Muscle layer of colon (tissue), 2 donors: ENCODE results near the gene SPATA45.
A peak's percentile ranks its signal among the peaks of the same experiment; 100 is the strongest.
"Not testable (repeated sequence)": the region's sequence is repeated elsewhere in the genome, so short reads cannot be mapped to it uniquely, and the experiment has no call there.

Source experiments
- H3K27ac ChIP-seq: one replicate; pipeline ENCODE4 v1.7.0; 2013; ENCODE audit warnings: low read depth, mild to moderate bottlenecking, low read length, moderate library complexity
- H3K27me3 ChIP-seq, 2 donors: one replicate each; pipeline ENCODE4 v1.7.0; 2013; ENCODE audit warnings: low read length in 2 of 2, mild to moderate bottlenecking in 2 of 2; ENCODE audit not compliant: insufficient read depth in 2 of 2, control insufficient read depth in 1 of 2
- H3K36me3 ChIP-seq: one replicate; pipeline ENCODE4 v1.7.0; 2013; ENCODE audit warnings: mild to moderate bottlenecking, low read length; ENCODE audit not compliant: insufficient read depth
- H3K4me1 ChIP-seq: one replicate; pipeline ENCODE4 v1.7.0; 2013; ENCODE audit warnings: mild to moderate bottlenecking, low read length; ENCODE audit not compliant: insufficient read depth
- H3K4me3 ChIP-seq, 2 donors: one replicate each; pipeline ENCODE4 v1.7.0; 2013; ENCODE audit warnings: low read length in 2 of 2, low read depth in 1 of 2, mild to moderate bottlenecking in 1 of 2, moderate library complexity in 1 of 2
- H3K9ac ChIP-seq: one replicate; pipeline ENCODE4 v1.7.0; 2013; ENCODE audit warnings: low read length
- H3K9me3 ChIP-seq: one replicate; pipeline ENCODE4 v1.7.0; 2013; ENCODE audit warnings: mild to moderate bottlenecking, low read length
- donor health status: abdominal sarcoma.
- donor health status: Adenocarcinoma of cecum.

Gene SPATA45

DNA sequence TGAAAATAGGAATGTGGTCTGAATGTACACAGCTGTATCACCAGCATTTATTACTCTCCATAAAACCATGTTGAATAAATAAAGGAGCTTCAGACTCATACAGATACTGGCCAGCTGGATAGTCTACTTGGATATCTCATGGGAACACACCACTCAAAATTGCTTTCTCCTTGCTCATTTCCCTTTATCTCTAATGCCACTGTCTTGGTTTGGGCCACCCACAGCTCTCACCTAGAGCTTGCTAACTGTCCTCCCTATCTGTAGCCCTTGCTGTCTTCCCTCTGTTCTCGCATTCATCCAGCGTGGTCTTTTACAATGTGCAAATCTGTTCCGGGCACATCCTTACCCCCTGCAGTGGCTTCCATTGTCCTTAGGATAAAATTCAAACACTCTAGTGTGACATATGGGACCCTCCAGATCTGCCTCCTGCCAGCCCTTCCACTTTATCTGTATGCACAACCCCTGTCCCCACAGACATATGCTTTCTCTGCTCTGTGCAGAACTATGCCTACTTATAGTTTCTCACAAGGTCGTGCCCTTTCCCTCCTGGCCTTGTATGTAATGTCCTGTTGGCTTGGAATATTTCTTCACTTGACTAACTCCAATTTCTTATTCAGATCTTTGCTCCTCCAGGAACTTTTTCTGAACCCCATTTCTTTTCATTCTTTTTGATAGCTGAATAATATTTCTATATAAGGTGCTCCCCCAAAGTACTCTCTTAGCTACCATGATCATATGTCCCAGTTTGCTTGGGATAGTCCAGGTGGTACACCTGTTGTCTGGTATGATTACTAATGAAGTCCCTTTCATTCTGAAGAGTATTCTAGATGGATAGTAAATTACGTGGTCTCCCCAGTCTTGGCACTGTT is 13.5 kb upstream of the SPATA45 start:
- no peak overlapping the region for H3K4me3 ChIP-seq
- no peaks in the 10 kb centered on the region for H3K27me3 ChIP-seq
- no peaks in the 10 kb centered on the region for H3K9me3 ChIP-seq
- no peak overlapping the region for H3K9ac ChIP-seq
- peaks cover 19% of the 10 kb centered on the region for H3K4me1 ChIP-seq
- no peak overlapping the region for H3K27ac ChIP-seq
- peaks cover 8% of the 10 kb centered on the region for H3K36me3 ChIP-seq

DNA sequence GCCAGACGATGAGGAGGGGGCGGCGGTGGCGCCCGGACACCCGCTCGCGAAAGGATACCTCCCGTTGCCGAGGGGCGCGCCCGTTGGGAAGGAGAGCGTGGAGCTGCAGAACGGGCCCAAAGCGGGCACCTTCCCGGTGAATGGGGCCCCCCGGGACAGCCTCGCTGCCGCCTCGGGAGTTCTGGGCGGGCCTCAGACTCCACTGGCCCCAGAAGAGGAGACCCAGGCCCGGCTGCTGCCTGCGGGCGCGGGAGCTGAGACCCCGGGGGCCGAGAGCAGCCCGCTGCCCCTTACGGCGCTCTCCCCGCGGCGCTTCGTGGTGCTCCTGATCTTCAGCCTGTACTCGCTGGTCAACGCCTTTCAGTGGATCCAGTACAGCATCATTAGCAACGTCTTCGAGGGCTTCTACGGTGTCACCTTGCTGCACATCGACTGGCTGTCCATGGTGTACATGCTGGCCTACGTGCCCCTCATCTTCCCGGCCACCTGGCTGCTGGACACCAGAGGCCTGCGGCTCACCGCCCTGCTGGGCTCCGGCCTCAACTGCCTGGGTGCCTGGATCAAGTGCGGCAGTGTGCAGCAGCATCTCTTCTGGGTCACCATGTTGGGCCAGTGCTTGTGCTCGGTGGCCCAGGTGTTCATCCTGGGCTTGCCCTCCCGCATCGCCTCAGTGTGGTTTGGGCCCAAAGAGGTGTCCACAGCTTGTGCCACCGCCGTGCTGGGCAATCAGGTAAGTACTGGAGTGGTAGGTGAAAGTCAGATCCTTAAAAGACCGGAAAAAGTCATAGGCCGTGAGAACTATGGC is 11.2 kb upstream of the SPATA45 start:
- peak overlapping the region; percentile 84 to 100 for H3K4me3 ChIP-seq
- H3K36me3 ChIP-seq: peaks cover under 1% of the 10 kb centered on the region
- H3K9me3 ChIP-seq: no peaks in the 10 kb centered on the region
- H3K4me1 ChIP-seq: peaks cover 19% of the 10 kb centered on the region
- H3K9ac ChIP-seq: peak overlapping the region; percentile 65
- no peaks in the 10 kb centered on the region for H3K27me3 ChIP-seq
- H3K27ac ChIP-seq: peak overlapping the region; percentile 96

DNA sequence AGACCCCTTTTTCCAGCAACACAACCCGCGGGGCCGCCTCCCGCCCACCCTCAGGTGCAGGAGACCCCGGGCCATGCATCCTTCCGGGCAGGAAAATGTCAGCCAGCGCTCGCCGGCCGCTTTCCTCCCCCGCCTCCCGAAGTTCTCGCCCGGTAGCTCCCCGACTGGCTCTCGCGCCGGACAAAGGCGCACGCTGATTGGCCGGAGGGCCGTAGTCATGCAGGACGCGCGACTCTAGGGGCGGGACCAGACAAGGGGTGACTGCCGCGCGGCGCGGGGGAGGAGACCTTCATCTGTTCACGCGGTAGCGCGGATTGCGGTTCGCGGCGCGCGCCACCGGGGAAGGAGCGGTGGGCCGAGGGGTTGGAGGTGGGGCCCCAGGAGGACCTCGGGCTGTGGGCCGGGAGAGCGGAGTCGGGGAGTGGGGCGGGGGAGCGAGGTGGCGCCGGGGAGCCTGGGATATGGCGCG is 10.6 kb upstream of the SPATA45 start, which contains the start of gene FLVCR1:
TSS of gene FLVCR1 (plus strand) at position 284 of the 469 bp plus-strand sequence. CDS start at position 462, 178 bp downstream.
- no peaks in the 10 kb centered on the region for H3K36me3 ChIP-seq
- H3K4me3 ChIP-seq: peak within 1 kb of the TSS; percentile 84 to 100
- no peaks in the 10 kb centered on the region for H3K9me3 ChIP-seq
- H3K9ac ChIP-seq: peak within 1 kb of the TSS; percentile 68
- peak within 1 kb of the TSS; percentile 96 for H3K27ac ChIP-seq
- H3K27me3 ChIP-seq: no peaks in the 10 kb centered on the region
- H3K4me1 ChIP-seq: peaks cover 19% of the 10 kb centered on the region

DNA sequence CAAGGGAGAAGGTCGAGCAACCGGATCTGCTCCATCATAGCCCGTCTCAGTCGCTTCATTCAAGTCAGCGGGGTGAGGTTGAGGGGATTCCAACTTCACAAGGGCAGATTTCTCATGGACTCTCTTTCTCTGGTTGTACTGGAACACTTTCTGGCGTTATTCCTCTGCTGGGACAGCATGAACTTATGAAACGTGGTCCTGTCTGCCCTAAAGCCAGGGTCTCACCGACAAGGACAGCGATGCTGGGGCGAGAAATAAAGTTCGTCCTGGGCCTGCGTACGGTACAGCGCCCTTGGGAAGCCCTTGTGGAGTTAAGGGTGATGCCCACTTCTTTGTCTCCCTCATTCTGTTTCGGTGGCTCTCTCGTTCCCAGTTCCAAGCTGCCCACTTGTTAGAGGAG is 9.3 kb upstream of the SPATA45 start:
- H3K27ac ChIP-seq: no peak overlapping the region
- H3K36me3 ChIP-seq: no peaks in the 10 kb centered on the region
- H3K4me3 ChIP-seq: peak overlapping the region in 1 of 2 donors; percentile 84
- H3K4me1 ChIP-seq: peaks cover 19% of the 10 kb centered on the region
- no peak overlapping the region for H3K9ac ChIP-seq
- no peaks in the 10 kb centered on the region for H3K9me3 ChIP-seq
- H3K27me3 ChIP-seq: no peaks in the 10 kb centered on the region

DNA sequence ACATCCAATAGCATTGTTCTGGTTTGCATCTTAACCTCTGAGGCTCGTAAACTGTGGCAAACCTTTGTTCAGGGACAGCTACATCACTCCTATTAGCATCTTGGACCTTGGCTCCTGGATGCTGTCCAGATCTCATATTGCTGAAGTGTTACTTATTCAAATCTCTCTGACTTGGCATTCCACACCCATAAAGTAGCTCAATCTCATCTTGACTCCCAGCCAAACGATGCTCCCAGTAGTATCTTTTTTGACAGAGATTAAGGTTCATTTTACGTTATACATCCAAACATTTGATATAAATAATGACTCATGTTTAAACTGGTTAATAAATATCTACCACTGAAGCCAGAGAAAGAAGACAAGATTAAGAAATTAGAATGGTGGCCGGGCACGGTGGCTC is 6.2 kb upstream of the SPATA45 start:
- Histone ChIP-seq H3K4me3 (no peak overlapping the region), H3K9ac (no peak overlapping the region), H3K9me3 (no peaks in the 10 kb centered on the region), H3K36me3 (no peaks in the 10 kb centered on the region), H3K27ac (no peak overlapping the region), H3K4me1 (peaks cover 9% of the 10 kb centered on the region), H3K27me3 (no peaks in the 10 kb centered on the region)

DNA sequence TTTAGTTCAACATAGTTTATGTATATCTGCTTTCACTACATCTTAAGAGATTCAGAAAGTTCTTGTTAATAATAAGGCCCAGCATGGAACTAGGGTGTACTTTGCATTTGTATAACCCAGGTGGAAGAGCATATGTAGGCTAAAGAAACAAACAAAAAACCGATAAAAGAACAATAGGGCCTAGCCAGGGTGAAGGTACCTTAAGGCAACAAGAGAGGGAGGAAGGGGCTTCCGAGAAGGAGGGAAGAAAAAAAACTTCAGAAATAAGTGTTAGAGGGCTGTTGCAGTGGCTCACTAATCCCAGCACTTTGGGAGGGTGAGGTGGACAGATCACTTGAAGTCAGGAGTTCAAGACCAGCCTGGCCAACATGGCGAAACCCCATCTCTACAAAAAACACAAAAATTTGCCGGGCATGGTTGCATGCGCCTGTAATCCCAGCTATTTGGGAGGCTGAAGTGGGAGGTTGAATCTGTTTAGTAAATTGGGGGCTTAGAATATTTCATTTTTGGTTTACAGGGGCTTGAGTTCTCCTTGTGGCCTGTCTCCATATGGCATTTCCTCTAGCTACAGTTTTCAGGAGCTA is 4.7 kb upstream of the SPATA45 start:
- H3K9ac ChIP-seq: no peak overlapping the region
- no peaks in the 10 kb centered on the region for H3K9me3 ChIP-seq
- H3K36me3 ChIP-seq: no peaks in the 10 kb centered on the region
- H3K4me1 ChIP-seq: peaks cover 6% of the 10 kb centered on the region
- H3K4me3 ChIP-seq: no peak overlapping the region
- no peaks in the 10 kb centered on the region for H3K27me3 ChIP-seq
- no peak overlapping the region for H3K27ac ChIP-seq

DNA sequence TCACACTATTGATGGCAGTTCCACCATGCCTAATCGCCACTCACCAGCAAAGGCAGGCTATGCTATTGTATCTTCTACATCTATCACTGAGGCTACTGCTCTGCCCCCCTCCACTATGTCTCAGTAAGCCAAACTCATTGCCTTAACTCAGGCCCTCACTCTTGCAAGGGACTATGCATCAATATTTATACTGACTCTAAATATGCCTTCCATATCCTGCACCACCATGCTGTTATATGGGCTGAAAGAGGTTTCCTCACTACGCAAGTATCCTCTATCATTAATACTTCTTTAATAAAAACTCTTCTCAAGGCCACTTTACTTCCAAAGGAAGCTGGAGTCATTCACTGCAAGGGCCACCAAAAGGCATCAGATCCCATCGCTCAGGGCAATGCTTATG is 2.9 kb downstream of the SPATA45 start:
- H3K4me1 ChIP-seq, H3K27ac ChIP-seq, H3K27me3 ChIP-seq, H3K4me3 ChIP-seq, H3K9ac ChIP-seq, H3K9me3 ChIP-seq, H3K36me3 ChIP-seq: not testable (repeated sequence)

DNA sequence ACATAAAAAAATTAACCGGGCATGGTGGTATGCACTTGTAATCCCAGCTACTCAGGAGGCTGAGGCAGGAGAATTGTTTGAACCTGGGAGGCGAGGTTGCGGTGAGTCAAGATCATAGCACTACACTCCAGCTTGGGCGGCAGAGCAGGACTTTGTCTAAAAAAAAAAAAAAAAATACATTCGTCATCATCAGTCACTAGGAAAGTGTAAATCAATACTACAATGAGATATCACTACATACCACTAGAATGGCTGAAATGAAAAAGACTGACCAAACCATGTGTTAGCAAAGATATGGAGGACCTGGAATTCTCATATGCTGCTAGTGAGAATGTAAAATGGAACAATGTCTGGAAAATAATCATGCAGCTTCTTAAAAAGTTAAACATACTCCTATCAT is 9.3 kb downstream of the SPATA45 start:
- H3K4me1 ChIP-seq: no peaks in the 10 kb centered on the region
- no peaks in the 10 kb centered on the region for H3K9me3 ChIP-seq
- H3K27me3 ChIP-seq: no peaks in the 10 kb centered on the region
- no peaks in the 10 kb centered on the region for H3K36me3 ChIP-seq
- H3K9ac ChIP-seq: no peak overlapping the region
- H3K27ac ChIP-seq: no peak overlapping the region
- no peak overlapping the region for H3K4me3 ChIP-seq

DNA sequence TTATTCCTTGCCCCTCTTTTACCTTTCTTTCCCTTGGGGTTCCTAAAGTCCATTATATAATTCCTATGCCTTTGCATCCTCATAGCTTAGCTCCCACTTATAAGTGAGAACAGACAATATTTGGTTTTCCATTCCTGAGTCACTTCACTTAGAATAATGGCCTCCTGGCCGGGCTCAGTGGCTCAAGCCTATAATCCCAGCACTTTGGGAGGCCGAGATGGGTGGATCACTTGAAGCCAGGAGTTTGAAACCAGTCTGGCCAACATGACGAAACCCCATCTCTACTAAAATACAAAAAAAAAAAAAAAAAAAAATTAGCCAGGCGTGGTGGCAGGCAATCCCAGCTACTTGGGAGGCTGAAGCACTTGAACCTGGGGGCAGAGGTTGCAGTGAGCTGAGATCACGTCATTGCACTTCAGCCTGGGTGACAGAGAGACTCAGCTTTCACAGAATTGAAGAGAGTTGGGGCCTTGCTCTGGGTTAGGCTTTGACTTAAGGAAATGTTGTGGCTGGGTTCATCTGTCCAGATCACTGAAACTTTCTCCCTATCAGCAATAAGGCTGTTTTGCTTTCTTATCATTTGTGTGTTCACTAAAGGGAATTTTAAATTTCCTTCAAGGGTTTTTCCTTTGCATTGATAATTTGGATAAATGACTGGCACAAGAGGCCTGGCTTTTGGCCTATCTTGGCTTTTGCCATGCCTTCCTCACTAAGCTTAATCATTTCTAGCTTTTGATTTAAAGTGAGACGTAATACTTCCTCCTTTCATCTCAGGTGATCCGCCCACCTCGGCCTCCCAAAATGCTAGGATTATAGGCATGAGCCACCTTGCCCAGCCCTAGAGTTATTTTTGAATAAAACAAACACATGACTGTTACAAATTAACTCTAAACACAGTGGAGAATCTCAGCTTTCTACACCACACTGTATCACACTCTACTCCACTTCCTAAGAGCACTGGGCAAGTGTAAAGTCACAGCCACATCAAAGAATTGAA is 13.9 kb downstream of the SPATA45 start:
- H3K27me3 ChIP-seq, H3K27ac ChIP-seq, H3K9ac ChIP-seq, H3K4me1 ChIP-seq, H3K9me3 ChIP-seq, H3K36me3 ChIP-seq, H3K4me3 ChIP-seq: not testable (repeated sequence)

DNA sequence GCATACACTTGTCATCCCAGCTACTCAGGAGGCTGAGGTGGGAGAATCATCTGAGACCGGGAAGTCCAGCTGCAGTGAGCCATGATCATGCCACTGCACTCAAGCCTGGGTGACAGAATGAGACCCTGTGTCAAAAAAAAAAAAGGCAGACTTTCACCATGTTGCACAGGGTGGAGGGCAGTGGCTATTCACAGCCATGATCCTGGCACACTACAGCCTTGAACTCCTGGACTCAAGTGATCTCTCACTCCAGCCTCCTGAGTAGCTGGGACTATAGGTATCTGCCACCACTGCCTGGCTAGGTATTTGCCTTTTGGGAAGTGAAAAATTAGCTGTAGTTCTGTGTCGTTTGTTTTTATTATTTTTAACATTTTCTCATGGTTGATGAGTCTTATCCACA is 19.1 kb downstream of the SPATA45 start:
- Histone ChIP-seq H3K9me3 (no peaks in the 10 kb centered on the region), H3K9ac (no peak overlapping the region), H3K27me3 (no peaks in the 10 kb centered on the region), H3K4me3 (no peak overlapping the region), H3K27ac (no peak overlapping the region), H3K36me3 (no peaks in the 10 kb centered on the region), H3K4me1 (no peaks in the 10 kb centered on the region)
